Right lobe of liver (tissue), 6 donors: ENCODE results near the gene ZBTB49. TPM values are rescaled to one million over a fixed set of nuclear protein-coding genes. Genes with fewer than 3 reads are reported as not detected.

ENCODE experiments used
- ATAC-seq, 4 donors: fragments of 200-7000 bp; cut with Tn5 transposase; one replicate each; pipeline ENCODE4 v1.9.1; 2020; ENCODE audit warnings: mild to moderate bottlenecking in 4 of 4, moderate library complexity in 4 of 4
- DNase-seq, 3 donors: peaks; one replicate each; pipeline ENCODE4 v3.0.0-alpha.2; 2020
- H3K27ac ChIP-seq, 3 donors: fragments of 200-600 bp; one replicate each; pipeline ENCODE4 v1.8.0; 2022
- H3K27me3 ChIP-seq, 2 donors: fragments of 200-600 bp; one replicate each; pipeline ENCODE4 v1.8.0; 2022
- H3K36me3 ChIP-seq, 4 donors: fragments of 200-600 bp; sonication (generic) in 1 of 4; one replicate each; pipeline versions ENCODE4 v1.5.1 to v1.8.0; 2017 to 2022; ENCODE audit warnings: control low read depth in 1 of 4
- H3K4me1 ChIP-seq, 4 donors: fragments of 200-600 bp; sonication (generic) in 1 of 4; one replicate each; pipeline versions ENCODE4 v1.5.1 to v1.8.0; 2017 to 2022; ENCODE audit warnings: control low read depth in 1 of 4
- H3K4me3 ChIP-seq, 3 donors: fragments of 200-600 bp; one replicate each; pipeline ENCODE4 v1.8.0; 2022
- H3K9me3 ChIP-seq, 4 donors: fragments of 200-600 bp; sonication (generic) in 1 of 4; one replicate each; pipeline versions ENCODE4 v1.5.1 to v1.8.0; 2017 to 2022; ENCODE audit warnings: control low read depth in 1 of 4
- POLR2A ChIP-seq: fragments of 450-650 bp; IDR thresholded peaks from one replicate; pipeline ENCODE4 v1.6.1; 2017; ENCODE audit warnings: antibody characterized with exemption, mild to moderate bottlenecking
- WGBS: methylation state at CpG from one replicate; pipeline ENCODE4 v1.1.6; 2018; ENCODE audit warnings: low coverage, low lambda C conversion rate; ENCODE audit not compliant: insufficient coverage; ENCODE audit errors: missing lambda C conversion rate; 5-methylcytosine and 5-hydroxymethylcytosine counted together
- intact Hi-C, 2 donors: fragments of 100-400 bp; cut with DNase I; formaldehyde crosslinking; loops; one replicate each; pipeline versions ENCODE4 v1.11.2 to v1.14.1; 2022
- total RNA-seq, 6 experiments: library from RNA; depleted of rRNA in 2 of 6; stranded (reverse); fragments of >200 nt in 2 of 6; fragmentation: NEBNext Ultra II Directional in 3 of 6; extraction: Animal tissue kit (Norgen Biotek cat#: 25700) in 3 of 6; gene quantifications; one replicate each; pipeline versions ENCODE4 v1.1.0 to v1.2.4, GENCODE V29; 2016 to 2023
- TF ChIP-seq, protein P1 (sequence below), 4 donors: fragments of 200-600 bp in 3 of 4; fragments of 450-650 bp in 1 of 4; IDR thresholded peaks; one replicate each; pipeline versions ENCODE4 v1.5.1 to v1.8.0; 2016 to 2022; ENCODE audit warnings: antibody characterized with exemption in 4 of 4, mild to moderate bottlenecking in 2 of 4
- donor health status: DM: no; HTN: yes; CAD: no.
- donor health status: DM: no; HTN: no; CAD: no.
- donor health status: DM: no; HTN: no; CAD: no.
- donor health status: DM: no; HTN: yes; CAD: no.
- donor health status: DM: no; HTN: yes; CAD: no.

The ZBTB49 gene
- total RNA-seq, 6 experiments from 2014 or later, result 1.4 to 3.3 (median 2.5) TPM

DNA sequence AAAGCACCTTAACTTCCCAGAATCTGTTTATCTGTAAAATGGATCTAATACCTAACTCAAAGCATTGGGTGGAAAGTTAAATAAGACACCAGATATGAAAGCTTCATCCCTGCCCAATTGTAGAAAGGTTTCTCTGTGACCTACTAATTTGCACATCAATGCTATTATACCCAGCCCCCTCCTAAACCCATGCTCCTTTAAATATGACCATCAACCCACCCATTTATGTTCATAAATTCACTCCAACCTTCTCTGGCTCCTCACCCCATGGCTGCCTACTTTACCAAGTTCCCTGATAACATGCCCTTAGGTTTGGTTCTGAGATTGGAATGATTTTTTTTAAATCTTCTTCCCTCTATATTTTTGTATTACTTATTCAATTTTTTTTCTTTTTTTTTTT lies 2.0 kb upstream of the ZBTB49 start:
- no peak overlapping the region for H3K4me3 ChIP-seq
- no peak for DNase-seq
- H3K9me3 ChIP-seq, result no peaks in the 10 kb centered on the region
- TF ChIP-seq POLR2A, result no peak
- TF ChIP-seq, protein P1, sequence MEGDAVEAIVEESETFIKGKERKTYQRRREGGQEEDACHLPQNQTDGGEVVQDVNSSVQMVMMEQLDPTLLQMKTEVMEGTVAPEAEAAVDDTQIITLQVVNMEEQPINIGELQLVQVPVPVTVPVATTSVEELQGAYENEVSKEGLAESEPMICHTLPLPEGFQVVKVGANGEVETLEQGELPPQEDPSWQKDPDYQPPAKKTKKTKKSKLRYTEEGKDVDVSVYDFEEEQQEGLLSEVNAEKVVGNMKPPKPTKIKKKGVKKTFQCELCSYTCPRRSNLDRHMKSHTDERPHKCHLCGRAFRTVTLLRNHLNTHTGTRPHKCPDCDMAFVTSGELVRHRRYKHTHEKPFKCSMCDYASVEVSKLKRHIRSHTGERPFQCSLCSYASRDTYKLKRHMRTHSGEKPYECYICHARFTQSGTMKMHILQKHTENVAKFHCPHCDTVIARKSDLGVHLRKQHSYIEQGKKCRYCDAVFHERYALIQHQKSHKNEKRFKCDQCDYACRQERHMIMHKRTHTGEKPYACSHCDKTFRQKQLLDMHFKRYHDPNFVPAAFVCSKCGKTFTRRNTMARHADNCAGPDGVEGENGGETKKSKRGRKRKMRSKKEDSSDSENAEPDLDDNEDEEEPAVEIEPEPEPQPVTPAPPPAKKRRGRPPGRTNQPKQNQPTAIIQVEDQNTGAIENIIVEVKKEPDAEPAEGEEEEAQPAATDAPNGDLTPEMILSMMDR (IDR thresholded peaks at IDR 0.05), result no peak
- ATAC-seq, result no peak
- intact Hi-C loops, result no loop called here
- peaks cover 0 to 27% (median 4%) of the 10 kb centered on the region in 4 donors for H3K4me1 ChIP-seq
- H3K27me3 ChIP-seq, result no peaks in the 10 kb centered on the region
- peaks cover 0 to 4% (median 1%) of the 10 kb centered on the region in 4 donors for H3K36me3 ChIP-seq
- H3K27ac ChIP-seq, result no peak overlapping the region

DNA sequence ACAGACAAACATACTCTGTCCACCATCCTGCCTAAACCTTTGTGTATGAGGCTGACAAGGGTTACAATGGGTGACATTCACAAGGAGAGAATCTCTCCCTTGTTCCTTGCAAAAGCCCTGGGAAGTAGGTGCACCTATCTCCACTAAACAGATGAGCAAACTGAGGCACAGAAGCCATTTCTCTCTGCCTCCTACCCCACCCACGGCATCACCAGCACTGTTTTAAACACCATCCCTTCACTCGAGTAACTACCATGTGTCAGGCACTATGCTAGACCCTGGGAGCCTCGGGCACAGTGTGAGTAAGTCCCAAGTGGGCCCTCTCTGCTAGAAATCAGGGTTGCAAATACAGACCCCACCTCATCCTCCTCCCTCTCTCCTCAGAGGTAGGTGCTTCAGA lies 996 bp upstream of the ZBTB49 start:
- peaks cover 0 to 27% (median 4%) of the 10 kb centered on the region in 4 donors for H3K4me1 ChIP-seq
- H3K9me3 ChIP-seq, result no peaks in the 10 kb centered on the region
- no peak for DNase-seq
- 28% methylated on average over 3 of the region's 3 CpGs for WGBS
- intact Hi-C loops, result no loop called here
- no peak for ATAC-seq
- no peak for TF ChIP-seq POLR2A
- TF ChIP-seq, protein P1 (IDR thresholded peaks at IDR 0.05), result no peak
- no peak overlapping the region for H3K27ac ChIP-seq
- peak overlapping the region; percentile 92 to 93 (median 92) for H3K4me3 ChIP-seq
- H3K27me3 ChIP-seq, result no peaks in the 10 kb centered on the region
- H3K36me3 ChIP-seq, result peaks cover 0 to 4% (median 0%) of the 10 kb centered on the region in 4 donors

DNA sequence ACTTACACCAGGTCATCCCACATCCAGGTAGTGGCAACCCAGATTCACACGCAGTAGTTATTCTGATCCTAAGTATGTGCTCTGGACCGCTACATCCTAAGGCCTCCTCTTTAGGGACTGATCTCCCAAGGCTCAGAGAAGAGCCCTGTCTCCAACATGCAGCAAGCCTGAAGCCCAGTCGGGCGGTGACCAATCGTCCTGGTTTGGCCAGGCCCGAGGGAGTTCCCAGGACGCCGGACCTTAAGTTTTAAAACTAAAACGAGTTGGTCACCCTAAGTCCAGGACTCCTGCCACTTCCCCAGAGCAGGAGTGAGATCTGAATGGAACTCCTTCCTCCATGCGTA lies 482 bp upstream of the ZBTB49 start:
- Histone ChIP-seq H3K4me1 (peaks cover 0 to 27% (median 4%) of the 10 kb centered on the region in 4 donors), H3K9me3 (no peaks in the 10 kb centered on the region), H3K27ac (peak overlapping the region; percentile 34 to 62 (median 47)), H3K27me3 (no peaks in the 10 kb centered on the region), H3K36me3 (peaks cover 0 to 2% (median 0%) of the 10 kb centered on the region in 4 donors), H3K4me3 (peak overlapping the region; percentile 92 to 93 (median 92))
- DNase-seq (no peak), ATAC-seq (peak; percentile 7 to 18 (median 10))
- intact Hi-C loops, result no loop called here
- TF ChIP-seq POLR2A, result no peak
- TF ChIP-seq, protein P1 (IDR thresholded peaks at IDR 0.05), result no peak
- 0% methylated on average over 5 of the region's 10 CpGs for WGBS

DNA sequence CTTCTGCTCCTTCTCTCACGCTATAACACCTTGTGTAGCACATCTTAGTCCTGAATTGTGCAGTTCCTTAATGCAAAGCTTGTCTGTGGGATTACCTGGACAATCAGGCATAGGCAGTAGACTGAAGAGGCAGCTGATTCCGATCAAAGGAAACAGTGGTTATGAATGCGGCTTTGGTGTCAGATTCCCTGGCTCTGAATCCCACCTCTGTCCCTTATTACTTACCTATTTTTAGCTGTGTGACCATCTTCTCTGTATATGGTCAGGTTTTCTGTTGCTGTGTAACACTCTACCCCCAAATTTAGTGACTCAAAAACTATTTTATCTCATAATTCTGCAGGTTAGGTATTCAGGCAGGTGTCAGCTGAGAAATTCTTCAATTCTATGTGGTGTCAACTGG lies 3.2 kb downstream of the ZBTB49 start:
- WGBS, result 100% methylated on average over 3 of the region's 3 CpGs

More for the DNA sequence above, 3.2 kb downstream of the ZBTB49 start:
- no peak overlapping the region for H3K4me3 ChIP-seq
- no peak for TF ChIP-seq POLR2A
- TF ChIP-seq, protein P1 (IDR thresholded peaks at IDR 0.05), result no peak
- H3K27me3 ChIP-seq, result no peaks in the 10 kb centered on the region
- peaks cover 0 to 21% (median 4%) of the 10 kb centered on the region in 4 donors for H3K4me1 ChIP-seq
- intact Hi-C loops, result no loop called here
- H3K27ac ChIP-seq, result no peak overlapping the region
- DNase-seq, result no peak
- no peak for ATAC-seq
- no peaks in the 10 kb centered on the region for H3K9me3 ChIP-seq
- no peaks in the 10 kb centered on the region for H3K36me3 ChIP-seq
